Body of pancreas (tissue), 4 donors: ENCODE measurements around the gene ACSM5. TPM values are rescaled to one million over a fixed set of nuclear protein-coding genes. Genes with fewer than 3 reads are reported as not detected.
"Not testable (repeated sequence)": the region's sequence is repeated elsewhere in the genome, so short reads cannot be mapped to it uniquely, and the experiment has no call there.

Experiments used
- ATAC-seq: fragments of 150-250 bp; one replicate; pipeline ENCODE4 v1.9.1; 2016
- DNase-seq, 4 donors: peaks; one replicate each; pipeline ENCODE4 v3.0.0-alpha.2; 2019
- H3K27ac ChIP-seq, 4 donors: fragments of 200-600 bp; sonication (generic); 1 replicate in 3 of 4; 2 replicates in 1 of 4; pipeline versions ENCODE4 v1.5.1 to v1.6.1; 2016 to 2019; ENCODE audit warnings: mild to moderate bottlenecking in 1 of 4, mixed read lengths in 1 of 4, moderate library complexity in 1 of 4
- H3K27me3 ChIP-seq, 2 donors: fragments of 200-600 bp; sonication (generic); one replicate each; pipeline ENCODE4 v1.6.0; 2016; ENCODE audit warnings: mild to moderate bottlenecking in 1 of 2
- H3K36me3 ChIP-seq, 2 donors: fragments of 200-600 bp; sonication (generic); replicated peaks in 1 of 2; 2 replicates each; pipeline ENCODE4 v1.5.1; 2016; ENCODE audit warnings: low read depth in 2 of 2; ENCODE audit not compliant: insufficient read depth in 1 of 2
- H3K4me1 ChIP-seq: fragments of 200-600 bp; sonication (generic); one replicate; pipeline ENCODE4 v1.6.0; 2016
- H3K4me3 ChIP-seq, 2 donors: fragments of 200-600 bp; sonication (generic); 1 replicate in 1 of 2; 2 replicates in 1 of 2; pipeline ENCODE4 v1.5.1; 2016 to 2019
- H3K9me3 ChIP-seq, 3 donors: fragments of 200-600 bp; sonication (generic); 1 replicate in 2 of 3; 2 replicates in 1 of 3; pipeline ENCODE4 v1.5.1; 2016
- POLR2A ChIP-seq, 3 donors: fragments of 450-650 bp; IDR thresholded peaks; one replicate each; pipeline ENCODE4 v1.6.1; 2016; ENCODE audit warnings: antibody characterized with exemption in 3 of 3, mild to moderate bottlenecking in 2 of 3
- WGBS, 2 donors: methylation state at CpG; one replicate each; pipeline ENCODE4 v1.1.5; 2017; 5-methylcytosine and 5-hydroxymethylcytosine counted together
- intact Hi-C: fragments of 100-400 bp; cut with DNase I; formaldehyde crosslinking; loops from one replicate; pipeline ENCODE4 v1.15.1; 2023
- total RNA-seq, 2 donors: library from RNA; depleted of rRNA; stranded (reverse); fragments of >200 nt; gene quantifications; one replicate each; pipeline ENCODE4 v1.1.0, GENCODE V29; 2016
- TF ChIP-seq, protein P1 (sequence below), 7 experiments: fragments of 450-650 bp in 4 of 7; fragments of 200-600 bp in 3 of 7; sonication (generic) in 3 of 7; IDR thresholded peaks; one replicate each; pipeline ENCODE4 v1.5.1; 2016 to 2019; ENCODE audit warnings: antibody characterized with exemption in 7 of 7

The ACSM5 gene
- total RNA-seq, 2 donors from 2014 or later: 2.3 to 11.5 TPM

DNA sequence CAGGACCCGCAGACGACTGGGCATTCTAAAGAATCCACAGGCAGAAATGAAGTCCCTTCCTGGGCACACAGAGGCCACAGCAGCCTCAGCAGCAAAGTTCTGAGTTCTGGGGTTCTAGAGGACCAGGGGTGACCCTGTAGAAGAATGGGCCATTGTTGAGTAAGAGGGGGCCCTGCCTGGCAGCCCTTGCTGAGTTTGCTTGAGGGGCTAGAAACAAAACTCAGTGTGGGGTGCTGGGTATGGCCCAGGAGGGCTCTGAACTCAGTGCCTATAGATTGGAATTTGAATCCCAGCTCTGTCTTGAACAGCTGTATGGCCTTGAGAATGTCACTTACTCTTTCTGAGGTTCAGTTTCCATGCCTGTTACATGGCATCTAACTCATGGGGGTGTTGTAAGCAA, 4.7 kb upstream of the ACSM5 start, which contains the start of gene PDILT:
Gene PDILT, minus strand, starts transcription at position 101 of the 400 bp plus-strand sequence. CDS start 5,437 bp downstream, outside the sequence.
- no peak for ATAC-seq
- no peaks in the 10 kb centered on the region for H3K36me3 ChIP-seq
- 93 to 100% methylated on average over 2 of the region's 2 CpGs for WGBS, 2 donors
- no peaks in the 10 kb centered on the region for H3K27me3 ChIP-seq
- no peak within 1 kb of the TSS for H3K4me3 ChIP-seq
- H3K27ac ChIP-seq: no peak within 1 kb of the TSS
- peaks cover 14% of the 10 kb centered on the region for H3K4me1 ChIP-seq
- intact Hi-C loops: no loop called here
- TF ChIP-seq POLR2A (IDR thresholded peaks at IDR 0.05): no peak
- TF ChIP-seq, protein P1, sequence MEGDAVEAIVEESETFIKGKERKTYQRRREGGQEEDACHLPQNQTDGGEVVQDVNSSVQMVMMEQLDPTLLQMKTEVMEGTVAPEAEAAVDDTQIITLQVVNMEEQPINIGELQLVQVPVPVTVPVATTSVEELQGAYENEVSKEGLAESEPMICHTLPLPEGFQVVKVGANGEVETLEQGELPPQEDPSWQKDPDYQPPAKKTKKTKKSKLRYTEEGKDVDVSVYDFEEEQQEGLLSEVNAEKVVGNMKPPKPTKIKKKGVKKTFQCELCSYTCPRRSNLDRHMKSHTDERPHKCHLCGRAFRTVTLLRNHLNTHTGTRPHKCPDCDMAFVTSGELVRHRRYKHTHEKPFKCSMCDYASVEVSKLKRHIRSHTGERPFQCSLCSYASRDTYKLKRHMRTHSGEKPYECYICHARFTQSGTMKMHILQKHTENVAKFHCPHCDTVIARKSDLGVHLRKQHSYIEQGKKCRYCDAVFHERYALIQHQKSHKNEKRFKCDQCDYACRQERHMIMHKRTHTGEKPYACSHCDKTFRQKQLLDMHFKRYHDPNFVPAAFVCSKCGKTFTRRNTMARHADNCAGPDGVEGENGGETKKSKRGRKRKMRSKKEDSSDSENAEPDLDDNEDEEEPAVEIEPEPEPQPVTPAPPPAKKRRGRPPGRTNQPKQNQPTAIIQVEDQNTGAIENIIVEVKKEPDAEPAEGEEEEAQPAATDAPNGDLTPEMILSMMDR (IDR thresholded peaks at IDR 0.05): no peak
- H3K9me3 ChIP-seq: no peaks in the 10 kb centered on the region
- no peak for DNase-seq

DNA sequence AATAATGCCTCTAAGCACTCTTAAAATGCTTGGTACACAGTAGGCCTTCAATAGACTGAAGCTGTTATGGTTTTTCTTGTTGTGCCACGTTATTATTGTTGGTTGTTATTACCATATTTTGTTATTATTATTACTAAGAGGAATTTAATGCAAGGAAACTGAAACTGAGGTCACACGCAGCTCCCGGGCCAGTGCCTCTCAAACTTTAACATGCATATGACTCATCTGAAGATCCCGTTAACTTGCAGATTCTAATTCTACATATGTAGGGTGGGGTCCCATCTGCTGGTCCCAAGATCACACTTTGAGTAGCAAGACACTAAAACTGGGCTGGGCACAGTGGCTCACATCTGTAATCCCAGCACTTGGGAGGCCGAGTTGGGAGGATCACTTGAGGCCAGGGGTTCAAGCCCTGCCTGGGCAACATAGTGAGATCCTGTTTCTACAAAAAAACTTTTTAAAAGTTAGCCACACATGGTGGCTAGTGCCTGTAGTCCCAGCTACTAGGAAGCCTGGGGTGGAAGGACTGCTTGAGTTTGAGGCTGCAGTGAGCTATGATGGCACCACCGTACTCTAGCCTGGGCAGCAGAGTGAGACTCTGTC, 888 bp downstream of the ACSM5 start:
- H3K27me3 ChIP-seq: no peaks in the 10 kb centered on the region
- ATAC-seq: no peak
- H3K36me3 ChIP-seq: no peaks in the 10 kb centered on the region
- no peak for DNase-seq
- no peaks in the 10 kb centered on the region for H3K4me1 ChIP-seq
- no peaks in the 10 kb centered on the region for H3K9me3 ChIP-seq
- no peak overlapping the region for H3K4me3 ChIP-seq
- intact Hi-C loops: no loop called here
- 81 to 85% methylated on average over 6 of the region's 6 CpGs for WGBS, 2 donors
- peak overlapping the region in 1 of 4 donors; percentile 24 for H3K27ac ChIP-seq
- no peak for TF ChIP-seq POLR2A (IDR thresholded peaks at IDR 0.05)
- TF ChIP-seq, protein P1 (IDR thresholded peaks at IDR 0.05): no peak

DNA sequence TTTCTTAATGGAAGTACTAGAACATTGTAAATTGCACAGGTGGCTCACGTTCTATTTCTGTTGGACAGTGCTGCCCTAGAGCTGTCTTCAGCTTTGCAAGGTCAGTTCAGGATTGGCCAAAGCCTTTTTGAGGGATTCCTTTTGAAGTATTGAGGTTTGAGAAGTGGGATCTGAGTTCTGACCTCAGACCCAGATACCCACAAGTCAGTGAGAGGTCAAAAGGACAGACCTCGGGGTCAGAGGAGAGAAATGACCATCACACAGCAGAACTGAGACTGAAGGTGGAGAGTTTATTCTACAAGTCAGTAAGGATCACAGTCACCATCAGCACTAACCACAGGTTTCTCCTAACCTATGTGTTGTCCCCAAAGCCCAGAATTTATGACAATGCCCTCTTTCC, 1.7 kb downstream of the ACSM5 start:
- Histone ChIP-seq H3K27me3 (no peaks in the 10 kb centered on the region), H3K4me1 (no peaks in the 10 kb centered on the region), H3K9me3 (no peaks in the 10 kb centered on the region), H3K27ac (no peak overlapping the region), H3K36me3 (no peaks in the 10 kb centered on the region), H3K4me3 (no peak overlapping the region)
- DNase-seq (no peak), ATAC-seq (no peak)
- intact Hi-C loops: no loop called here
- 74 to 88% methylated on average over 2 of the region's 2 CpGs for WGBS, 2 donors
- TF ChIP-seq, protein P1 (IDR thresholded peaks at IDR 0.05): no peak
- TF ChIP-seq POLR2A (IDR thresholded peaks at IDR 0.05): no peak

DNA sequence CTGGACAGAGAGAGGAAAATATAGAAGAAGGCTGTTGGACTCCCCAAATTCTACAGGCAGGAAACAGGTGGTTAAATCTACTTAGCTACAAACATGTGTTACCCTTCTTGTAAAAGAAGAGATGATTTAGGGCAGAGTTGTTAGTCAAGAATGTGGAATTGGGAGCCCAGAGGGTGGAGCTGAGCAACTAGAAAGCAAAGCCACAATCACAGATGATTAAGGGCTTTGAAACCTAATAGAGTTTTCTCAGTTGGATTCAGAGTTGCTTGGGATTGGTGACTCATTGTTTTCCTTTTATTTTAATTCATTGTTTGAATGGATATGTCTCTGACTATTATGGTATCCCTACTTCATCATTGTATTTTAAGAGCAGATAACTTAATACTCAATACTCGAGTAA, 6.2 kb downstream of the ACSM5 start:
- no peaks in the 10 kb centered on the region for H3K9me3 ChIP-seq
- ATAC-seq: no peak
- H3K36me3 ChIP-seq: no peaks in the 10 kb centered on the region
- H3K27ac ChIP-seq: no peak overlapping the region
- no peaks in the 10 kb centered on the region for H3K4me1 ChIP-seq
- H3K4me3 ChIP-seq: no peak overlapping the region
- 55 to 61% methylated on average over 1 of the region's 1 CpG for WGBS, 2 donors
- H3K27me3 ChIP-seq: no peaks in the 10 kb centered on the region
- TF ChIP-seq, protein P1 (IDR thresholded peaks at IDR 0.05): no peak
- no peak for TF ChIP-seq POLR2A (IDR thresholded peaks at IDR 0.05)
- intact Hi-C loops: no loop called here
- DNase-seq: no peak

DNA sequence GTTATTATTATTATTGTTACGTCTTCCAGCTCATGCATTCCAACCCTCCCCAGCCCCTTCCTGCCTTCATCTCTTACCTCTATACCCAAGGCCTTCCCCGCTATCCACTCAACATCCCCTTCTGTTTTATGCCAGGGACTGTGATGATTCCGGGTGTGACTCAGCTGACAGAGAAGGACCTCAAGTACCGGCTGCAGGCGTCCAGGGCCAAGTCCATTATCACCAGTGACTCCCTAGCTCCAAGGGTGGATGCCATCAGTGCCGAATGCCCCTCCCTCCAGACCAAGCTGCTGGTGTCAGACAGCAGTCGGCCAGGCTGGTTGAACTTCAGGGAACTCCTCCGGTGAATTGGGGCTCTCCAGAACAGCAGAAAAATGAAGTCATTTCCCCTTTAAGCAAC, 9.8 kb downstream of the ACSM5 start:
- H3K36me3 ChIP-seq, intact Hi-C loops: not testable (repeated sequence)

DNA sequence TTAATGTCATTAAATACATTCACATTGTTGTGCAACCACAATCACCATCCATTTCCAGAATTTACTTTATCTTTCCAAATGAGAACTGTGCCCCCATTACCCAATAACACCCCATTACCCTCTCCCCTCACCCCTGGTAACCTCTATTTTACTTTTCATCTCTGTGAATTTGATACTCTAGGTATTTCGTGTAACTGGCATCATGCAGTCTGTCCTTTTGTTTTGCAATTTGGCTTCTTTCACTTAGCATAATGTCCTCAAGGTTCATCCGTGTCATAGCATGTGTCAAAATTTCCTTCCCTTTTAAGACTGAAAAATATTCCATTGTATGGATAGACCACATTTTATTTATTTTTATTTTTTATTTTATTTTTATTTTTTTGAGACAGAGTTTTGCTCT, 12.4 kb downstream of the ACSM5 start:
- not testable (repeated sequence) for H3K27ac ChIP-seq
- 58 to 88% methylated on average over 2 of the region's 2 CpGs for whole genome bisulfite sequencing, 2 donors

More for the DNA sequence above, 9.8 kb downstream of the ACSM5 start:
- not testable (repeated sequence) for DNase-seq, H3K27me3 ChIP-seq, H3K4me1 ChIP-seq, H3K4me3 ChIP-seq, ATAC-seq, H3K9me3 ChIP-seq, H3K27ac ChIP-seq
- WGBS, 2 donors: 85 to 86% methylated on average over 8 of the region's 8 CpGs

DNA sequence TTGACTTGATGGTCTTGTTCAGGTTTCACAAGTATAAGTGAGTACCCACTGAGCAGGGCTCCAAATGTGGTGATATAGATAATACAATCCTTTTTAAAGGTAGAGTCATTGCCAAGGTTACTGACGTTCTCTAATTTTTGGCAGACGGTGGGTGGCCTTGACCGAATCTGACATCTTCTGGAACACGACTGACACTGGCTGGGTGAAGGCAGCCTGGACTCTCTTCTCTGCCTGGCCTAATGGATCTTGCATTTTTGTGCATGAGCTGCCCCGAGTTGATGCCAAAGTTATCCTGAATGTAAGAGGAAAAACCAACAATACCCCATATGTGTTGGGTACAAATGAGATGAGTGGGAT, 14.4 kb downstream of the ACSM5 start:
- H3K4me3 ChIP-seq, DNase-seq, H3K36me3 ChIP-seq, ATAC-seq, H3K27me3 ChIP-seq, H3K9me3 ChIP-seq, H3K27ac ChIP-seq, intact Hi-C loops: not testable (repeated sequence)
- 55 to 58% methylated on average over 5 of the region's 5 CpGs for WGBS, 2 donors
- H3K4me1 ChIP-seq: peaks cover 24% of the 10 kb centered on the region

More for the DNA sequence above, 12.4 kb downstream of the ACSM5 start:
- H3K9me3 ChIP-seq, intact Hi-C loops, DNase-seq, H3K36me3 ChIP-seq, H3K27me3 ChIP-seq, ATAC-seq, H3K4me3 ChIP-seq: not testable (repeated sequence)
- H3K4me1 ChIP-seq: peaks cover 17% of the 10 kb centered on the region
